Fibroblast of skin of scalp (primary cell): ENCODE data around the gene CNIH2.
"Not testable (repeated sequence)": the region's sequence is repeated elsewhere in the genome, so short reads cannot be mapped to it uniquely, and the experiment has no call there.

Experiments
- DNase-seq: peaks from one replicate; pipeline ENCODE4 v3.0.0-alpha.2; 2013

The CNIH2 gene

DNA sequence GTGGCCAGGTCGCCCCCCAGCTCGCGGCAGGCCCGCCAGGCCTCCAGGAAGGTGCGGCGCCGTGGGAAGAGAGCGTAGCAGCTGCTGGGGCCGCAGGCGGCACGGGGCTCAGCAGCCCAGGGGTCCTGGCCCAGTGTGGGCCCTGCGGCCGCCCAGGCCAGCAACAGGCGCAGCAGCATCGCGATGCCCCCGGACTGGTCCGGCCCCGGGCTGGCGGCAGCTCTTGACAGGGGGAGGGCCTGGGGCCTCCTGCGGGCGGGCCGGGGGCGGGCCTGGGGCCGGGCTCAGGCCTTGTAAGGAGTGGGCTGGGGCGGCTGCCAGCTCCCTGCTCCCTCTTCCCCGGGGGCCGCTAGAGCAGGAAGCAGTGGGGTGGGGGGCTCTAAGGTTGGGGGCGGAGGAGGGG, 38.9 kb downstream of the CNIH2 start, which contains the start of gene CD248:
CD248 (minus strand) TSS at position 196 of the 403 bp plus-strand sequence; CDS start at position 179, 17 bp downstream.
- peak; percentile 96 for DNase-seq

DNA sequence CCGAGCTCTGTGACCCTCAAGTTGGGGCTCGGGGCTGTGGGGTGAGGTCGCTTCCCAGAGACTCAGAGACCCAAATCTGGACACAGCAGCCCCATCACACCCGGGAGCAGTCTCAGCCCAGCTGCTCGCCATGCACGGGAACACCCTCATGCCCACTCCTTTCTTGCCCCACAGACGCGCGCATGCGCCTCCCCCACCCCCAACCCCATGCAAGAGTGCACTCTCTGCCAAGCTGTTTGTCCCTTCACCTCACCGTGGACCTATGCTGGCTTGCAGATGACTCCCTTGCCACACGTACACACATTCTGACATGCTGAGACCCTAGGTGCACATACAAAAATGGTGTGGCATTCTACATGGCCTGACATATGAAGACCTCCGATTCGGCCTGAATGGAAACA, 39.3 kb downstream of the CNIH2 start:
- peak; percentile 89 for DNase-seq

DNA sequence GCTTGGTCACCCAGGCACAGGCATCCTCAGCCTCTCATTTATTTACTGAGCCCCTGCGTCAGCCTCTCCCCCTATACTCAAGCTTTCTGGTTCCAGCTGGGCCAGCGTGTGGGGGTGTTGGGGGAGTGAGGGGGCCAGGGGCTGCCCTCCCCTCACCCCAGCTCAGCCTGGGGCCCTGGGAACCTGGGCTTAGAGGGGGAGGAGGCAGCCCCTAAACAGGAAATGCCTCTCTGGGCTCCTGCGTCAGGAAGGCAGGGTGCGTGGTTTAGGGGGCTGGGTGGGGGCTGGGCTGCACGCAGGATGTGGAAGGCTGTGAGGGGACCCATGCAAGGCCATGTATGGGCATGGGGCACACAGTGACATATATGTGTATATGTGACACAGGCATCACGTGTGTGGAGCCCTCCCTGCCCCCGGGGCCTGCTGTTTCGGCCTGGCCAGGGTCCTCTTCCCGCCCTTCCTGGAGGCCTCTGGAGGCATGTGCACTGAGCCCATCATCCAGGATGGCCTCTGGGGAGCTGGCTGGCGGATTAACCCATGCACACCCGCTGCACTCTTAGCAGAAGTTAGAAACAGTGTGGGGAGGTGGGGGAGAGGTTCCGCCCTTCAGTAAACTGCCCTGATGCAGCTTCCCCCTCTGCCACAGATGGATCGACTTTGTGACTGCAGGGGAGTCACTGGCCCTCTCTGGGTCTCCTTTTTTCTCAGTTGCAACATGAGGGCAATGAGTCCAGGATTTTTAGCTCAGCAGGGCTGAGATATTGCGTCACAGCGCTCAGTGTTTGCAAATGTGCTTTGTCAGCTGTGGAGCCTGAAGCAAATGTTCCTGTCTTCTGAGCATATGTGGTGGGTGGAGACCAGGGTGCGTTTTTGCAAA, 40.0 kb downstream of the CNIH2 start:
- DNase-seq = peak; percentile 88

DNA sequence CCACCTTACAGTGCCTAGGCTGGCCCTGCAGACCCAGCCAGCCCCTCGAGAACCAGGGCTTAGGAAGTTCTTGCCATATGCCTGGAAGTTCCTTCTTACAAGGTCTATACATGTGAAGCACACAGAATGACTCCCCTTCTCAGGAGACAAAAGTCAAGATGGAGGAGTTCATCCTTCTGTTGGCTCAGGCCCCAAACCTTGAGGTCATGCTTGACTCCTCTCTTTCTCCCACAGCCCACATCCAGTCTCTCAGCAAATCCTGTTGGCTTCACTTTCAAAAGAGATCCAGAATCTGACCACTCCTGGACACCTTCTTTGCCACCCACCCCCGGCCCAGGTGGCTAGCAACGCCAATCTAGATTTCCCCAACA, 40.6 kb downstream of the CNIH2 start:
- DNase-seq = no peak

DNA sequence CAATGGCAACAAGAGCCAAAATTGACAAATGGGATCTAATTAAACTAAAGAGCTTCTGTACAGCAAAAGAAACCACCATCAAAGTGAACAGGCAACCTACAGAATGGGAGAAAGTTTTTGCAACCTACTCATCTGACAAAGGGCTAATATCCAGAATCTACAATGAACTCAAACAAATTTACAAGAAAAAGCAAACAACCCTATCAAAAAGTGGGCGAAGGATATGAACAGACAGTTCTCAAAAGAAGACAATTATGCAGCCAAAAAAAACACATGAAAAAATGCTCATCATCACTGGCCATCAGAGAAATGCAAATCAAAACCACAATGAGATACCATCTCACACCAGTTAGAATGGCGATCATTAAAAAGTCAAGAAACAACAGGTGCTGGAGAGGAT, 42.3 kb downstream of the CNIH2 start:
- not testable (repeated sequence) for DNase-seq

DNA sequence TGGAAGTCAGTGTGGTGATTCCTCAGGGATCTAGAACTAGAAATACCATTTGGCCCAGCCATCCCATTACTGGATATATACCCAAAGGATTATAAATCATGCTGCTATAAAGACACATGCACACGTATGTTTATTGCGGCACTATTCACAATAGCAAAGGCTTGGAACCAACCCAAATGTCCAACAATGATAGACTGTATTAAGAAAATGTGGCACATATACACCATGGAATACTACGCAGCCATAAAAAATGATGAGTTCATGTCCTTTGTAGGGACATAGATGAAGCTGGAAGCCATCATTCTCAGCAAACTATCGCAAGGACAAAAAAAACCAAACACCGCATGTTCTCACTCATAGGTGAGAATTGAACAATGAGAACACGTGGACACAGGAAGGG, 42.8 kb downstream of the CNIH2 start:
- DNase-seq = not testable (repeated sequence)

DNA sequence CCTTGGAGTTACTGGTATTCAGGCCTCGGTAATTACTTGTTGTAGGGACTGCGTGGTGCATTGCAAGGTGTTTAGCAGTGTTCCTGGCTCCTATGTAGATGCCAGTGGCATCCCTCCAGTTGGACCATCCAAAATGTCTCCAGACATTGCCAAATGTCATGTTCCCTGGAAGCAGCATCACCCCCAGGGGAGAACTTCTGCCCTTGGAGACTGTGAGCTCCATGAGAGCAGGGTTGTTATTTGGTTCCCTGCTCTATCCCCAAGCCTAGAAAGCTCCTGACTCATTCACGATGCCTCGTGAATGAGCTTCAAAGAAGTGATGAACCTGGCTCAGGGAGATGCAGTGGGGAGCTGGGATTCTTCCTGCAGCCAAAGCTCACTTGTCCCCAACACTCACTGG, 43.6 kb downstream of the CNIH2 start:
- DNase-seq = no peak

DNA sequence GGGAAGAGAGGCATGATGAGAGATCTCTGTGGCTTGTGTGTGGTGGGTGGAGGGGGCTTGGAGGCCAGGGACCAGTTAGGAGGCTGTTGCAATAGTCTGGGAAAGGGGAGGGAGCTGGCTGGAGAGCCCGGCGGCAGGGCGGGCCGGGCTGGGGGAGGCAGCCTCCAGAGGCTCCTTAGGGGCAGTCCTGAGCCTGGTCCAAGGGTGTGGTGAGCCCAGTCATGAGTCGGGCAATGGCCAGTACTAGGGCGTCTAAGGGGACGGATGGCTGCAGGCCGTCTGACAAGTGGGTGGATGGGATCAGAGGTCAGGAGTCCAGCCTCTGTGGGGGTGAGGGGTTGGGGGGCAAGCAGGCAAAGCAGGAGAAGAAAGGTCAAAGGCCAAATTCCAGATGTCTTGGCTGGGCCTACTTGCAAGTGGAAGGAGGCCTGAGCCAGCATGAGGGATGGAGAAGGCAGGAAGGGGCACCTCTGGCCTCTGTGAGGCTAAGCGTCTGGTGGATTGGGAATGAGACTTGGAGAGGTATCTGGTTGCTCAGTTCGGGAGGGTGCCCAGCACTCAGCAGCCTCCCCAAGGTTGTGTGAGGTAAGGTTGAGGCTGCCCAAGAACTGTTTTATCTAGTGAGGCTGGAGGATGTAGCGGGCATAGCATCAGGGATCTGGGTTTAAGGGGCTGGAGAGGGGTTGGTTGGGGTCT, 44.9 kb downstream of the CNIH2 start:
- DNase-seq = no peak

DNA sequence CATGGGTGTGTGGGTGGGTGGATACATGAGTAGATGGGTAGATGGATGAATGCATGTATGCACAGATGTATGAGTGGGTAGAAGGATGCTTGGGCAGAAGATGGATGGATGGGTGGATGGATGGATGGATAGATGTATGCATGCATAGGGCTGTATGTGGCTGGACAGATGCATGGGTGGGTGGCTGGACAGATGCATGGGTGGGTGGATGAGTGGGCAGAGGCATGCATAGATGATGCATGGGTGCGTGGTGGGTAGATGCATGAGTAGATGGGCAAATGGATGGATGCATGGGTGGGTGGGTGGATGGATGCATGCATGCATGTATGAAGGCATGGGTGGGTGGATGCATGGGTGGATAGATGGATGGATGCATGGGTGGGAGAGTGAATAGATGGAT, 45.7 kb downstream of the CNIH2 start:
- no peak for DNase-seq

DNA sequence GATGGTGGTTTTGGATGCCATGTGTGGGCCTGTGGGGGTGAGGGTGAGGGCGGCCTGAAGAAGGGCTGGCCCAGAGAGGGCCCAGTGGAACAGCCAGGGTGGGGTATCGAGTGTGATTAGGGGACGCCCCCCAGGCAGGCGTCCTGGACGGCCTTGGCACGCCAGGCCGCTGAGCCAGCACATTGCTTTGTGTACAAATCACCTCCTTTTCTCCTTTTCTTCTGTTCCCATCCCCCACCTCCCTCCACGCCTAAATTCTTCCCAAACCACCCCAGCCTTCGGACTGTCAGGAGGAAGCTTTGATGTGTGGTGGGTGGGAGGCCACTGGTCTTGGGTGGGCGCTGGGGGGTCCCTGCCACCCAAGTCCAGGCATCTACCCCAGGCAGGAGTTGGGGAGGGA, 46.7 kb downstream of the CNIH2 start:
- DNase-seq = peak; percentile 82

DNA sequence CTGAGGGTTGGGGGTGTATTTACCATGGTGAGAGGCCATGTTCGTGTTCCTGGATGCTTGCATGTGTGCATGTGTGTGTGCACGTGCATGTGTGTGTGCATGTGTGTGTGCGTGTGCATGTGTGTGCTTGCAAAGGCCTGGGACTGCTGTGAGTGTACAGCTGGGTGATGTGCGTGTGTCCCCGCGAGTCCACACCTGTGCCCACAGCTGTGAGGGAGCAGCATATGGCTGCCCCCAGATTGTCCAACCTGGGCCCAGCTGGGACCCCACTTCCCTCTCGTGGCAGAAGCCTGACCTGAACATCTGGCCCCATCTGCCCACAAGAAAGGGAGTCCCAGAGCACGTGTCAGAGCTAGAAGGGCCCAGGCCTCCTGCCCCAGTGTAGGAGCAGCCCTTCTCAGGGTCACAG, 47.3 kb downstream of the CNIH2 start:
- DNase-seq = no peak

DNA sequence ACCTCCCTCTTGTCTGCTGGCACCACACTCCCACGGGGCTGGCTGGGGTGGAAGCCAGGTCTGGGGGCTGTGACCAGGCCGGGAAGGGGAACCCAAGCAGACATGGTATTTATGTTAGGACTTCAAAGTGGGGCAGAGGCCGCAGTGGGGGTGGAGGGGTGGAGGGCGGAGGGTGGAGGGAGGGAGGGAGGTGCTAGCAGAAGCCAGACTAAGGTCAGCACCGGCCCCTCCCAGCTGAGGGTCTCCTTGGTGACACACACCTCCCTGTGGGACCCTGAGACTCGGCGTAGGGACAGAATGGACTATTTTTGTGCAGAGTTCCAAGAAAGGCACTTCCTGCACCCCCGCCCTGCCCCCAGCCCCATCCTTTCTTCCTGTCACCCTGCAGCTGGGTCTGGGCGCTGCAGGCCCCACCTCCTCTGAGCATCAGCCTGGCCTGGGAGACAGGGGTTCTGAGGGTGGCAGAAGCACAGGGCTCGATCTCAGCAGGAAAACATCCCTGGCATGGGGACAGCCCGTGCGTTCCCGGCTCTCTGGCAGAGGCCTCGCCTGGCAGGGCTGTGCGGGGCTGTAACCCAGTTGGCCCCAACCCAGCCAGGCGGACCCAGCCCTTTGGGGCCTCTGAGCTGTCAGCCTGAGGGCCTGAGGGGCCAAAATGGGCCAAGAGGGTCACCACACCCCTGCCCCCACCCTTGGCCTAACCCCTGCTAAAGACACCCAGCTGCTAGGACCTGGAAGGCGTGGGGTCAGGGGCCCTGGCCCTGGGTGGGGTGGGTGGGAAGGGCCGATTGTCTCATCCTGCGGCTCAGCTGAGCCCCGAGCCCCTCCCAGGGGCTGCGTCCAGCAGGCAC, 48.5 kb downstream of the CNIH2 start:
- peak; percentile 91 for DNase-seq

DNA sequence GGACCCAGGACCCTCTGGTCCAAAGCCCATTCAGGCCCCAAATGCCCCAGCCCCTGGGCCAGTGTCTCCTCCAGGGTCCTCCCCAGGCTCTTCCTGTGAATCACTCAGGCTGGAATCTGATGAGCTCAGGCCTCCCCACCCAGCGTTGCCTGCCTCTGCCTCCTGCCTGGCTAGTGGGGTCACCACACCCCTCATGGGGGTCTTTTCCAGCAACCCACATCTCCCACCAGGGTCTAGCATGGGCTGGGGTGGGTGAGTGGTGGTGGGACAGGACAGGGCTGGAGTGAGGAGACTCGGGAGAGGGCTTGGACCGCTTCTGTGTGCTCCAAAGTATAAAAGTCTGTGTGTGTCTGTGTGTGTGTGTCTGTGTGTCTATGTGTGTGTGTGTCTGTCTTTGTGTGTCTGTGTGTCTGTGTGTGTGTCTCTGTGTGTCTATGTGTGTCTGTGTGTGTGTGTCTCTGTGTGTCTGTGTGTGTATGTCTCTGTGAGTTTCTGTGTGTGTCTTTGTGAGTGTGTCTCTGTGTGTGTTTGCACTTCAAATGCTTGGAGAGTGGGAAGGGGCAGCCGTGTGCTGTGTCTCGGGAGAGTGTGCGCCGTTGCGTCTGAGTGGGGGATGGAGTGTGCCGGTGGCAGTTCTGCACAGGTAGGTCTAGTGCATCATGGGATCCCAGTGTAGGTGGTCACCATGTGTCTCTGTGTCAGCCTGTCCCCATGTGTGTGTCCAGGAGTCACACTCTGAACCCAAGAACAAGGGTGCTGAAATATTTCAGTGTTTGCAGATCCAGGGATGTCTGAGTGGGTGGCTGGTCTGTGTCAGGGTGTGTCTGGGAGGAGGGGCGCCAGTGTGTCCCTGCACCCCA, 49.4 kb downstream of the CNIH2 start:
- DNase-seq = peak; percentile 87

DNA sequence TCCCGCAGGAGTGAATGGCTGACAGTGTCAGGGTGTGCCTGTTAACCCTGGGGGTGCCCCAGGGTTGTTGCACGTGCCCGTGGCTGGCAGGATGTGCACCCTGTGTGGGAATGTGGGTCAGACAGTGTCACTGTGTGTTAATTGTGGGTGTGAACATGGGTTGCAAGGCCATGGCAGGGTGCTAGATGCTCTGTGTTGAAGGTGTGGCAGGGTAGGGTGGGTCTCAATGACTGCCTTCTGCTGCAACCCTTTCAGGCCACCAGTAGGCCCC, 50.0 kb downstream of the CNIH2 start:
- no peak for DNase-seq

DNA sequence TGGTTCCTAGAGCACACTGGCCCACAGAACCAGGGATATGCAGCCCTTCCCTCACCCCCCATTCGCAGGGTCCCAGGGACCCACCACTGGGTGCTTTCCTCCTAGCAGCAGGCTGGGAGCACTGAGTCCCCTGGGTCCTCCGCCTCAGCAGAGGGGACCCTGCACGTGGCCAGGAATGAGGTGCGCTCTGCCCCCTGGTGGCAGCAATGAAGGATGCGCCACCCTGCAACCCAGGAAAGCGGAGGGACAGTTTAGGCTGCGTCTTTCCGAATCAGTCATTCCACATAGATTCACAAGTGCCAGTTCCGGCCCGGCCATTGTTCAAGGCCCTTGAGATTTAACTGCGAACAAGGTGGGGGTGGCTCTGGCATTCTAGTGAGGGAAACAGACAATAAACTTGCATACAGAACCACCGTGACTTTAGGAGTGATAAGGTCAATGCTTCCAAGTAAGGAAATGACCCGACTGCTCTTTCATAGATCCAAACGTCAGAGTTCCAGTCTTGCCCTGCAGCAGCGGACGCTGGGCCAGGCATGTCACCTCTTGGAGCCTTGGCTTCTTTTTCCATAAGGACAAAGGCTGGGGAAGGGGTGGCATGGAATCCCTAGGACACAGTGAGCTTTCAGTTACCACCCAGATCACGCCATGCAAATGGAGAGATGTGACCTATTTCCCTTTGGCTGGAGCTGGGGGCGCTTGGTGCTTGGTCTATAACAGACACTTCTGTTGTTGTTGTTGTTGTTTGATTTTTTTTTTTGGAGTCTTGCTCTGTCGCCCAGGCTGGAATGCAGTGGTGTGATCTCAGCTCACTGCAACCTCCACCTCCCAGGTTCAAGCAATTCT, 50.5 kb downstream of the CNIH2 start:
- peak; percentile 84 for DNase-seq

DNA sequence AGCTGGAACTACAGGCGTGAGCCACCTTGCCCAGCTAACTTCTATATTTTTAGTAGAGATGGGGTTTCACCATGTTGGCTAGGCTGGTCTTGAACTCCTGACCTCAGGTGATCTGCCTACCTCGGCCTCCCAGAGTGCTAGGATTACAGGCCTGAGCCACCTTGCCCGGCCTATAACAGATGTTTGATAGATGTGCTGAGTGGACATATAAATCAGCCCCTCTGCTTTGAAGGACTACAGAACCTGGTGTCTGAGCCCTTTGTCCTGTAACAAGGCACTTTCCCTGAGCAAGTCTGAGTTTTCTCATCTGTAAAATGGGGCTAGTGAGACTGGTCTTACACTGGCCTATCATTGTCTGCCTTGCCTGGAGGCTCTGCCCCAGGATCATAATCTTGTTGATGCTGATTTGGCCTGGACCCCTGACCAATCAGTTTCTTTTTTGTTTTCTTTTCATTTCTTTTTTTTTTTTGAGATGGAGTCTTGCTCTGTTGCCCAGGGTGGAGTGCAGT, 51.2 kb downstream of the CNIH2 start:
- DNase-seq = no peak

DNA sequence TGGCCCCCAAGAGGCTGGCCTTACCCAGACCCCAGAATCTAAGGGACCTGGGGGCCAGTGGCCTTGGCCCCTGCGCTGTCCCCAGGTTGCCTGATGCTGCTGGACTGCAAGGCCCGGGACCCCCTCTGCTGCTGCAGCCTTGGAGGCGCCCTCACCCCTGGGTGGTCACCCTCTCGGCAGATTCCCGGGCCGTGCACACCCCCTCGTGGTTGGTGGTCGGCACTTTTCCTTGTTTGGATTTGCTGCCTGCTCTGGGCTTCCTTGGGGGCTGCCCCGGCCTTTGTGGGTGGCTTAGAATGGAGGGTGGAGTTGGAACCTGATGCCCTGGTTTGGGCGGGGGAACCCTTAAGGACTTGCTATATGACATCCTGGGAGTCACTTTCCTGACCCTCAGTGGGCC, 53.0 kb downstream of the CNIH2 start:
- no peak for DNase-seq

DNA sequence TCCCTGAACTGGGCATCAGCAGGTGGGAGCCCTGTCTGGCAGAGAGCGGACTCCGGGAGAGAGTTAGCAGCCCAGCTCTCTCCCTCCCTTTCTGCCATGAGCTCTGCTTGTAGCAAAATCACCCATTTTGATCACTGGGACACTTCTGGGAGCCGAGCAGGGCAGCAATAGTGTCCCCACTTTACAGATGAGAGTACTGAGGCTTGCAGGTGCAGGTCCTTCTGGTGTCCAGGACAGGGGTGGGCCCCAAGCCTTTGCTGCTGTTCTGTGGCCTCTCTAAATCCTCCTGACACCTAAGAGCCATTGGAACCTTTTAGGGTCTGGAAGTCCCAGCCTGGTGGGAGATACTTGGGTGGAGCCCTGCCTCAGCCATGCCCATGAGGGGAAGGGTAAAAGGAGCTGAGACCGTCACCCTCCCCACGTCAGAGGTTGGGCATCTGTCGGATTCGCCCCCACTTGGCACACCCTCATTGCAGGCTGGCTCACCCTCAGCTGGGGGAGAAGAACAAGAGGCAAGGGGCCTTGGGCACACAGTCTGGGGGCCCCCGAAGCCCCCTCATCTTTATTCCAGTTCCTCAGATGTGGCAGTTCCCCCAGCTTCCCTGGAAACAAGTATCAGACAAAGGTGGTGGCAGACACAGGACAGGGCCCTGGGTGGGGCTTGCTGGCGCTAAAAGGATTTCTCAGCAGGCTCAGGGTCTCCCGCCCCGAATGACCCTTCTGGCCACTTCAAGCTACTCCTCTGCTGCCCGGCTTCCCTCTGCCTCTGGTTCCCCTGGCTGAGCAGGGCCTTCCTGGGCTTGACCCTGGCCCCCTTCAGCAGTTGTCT, 53.8 kb downstream of the CNIH2 start:
- DNase-seq = no peak

DNA sequence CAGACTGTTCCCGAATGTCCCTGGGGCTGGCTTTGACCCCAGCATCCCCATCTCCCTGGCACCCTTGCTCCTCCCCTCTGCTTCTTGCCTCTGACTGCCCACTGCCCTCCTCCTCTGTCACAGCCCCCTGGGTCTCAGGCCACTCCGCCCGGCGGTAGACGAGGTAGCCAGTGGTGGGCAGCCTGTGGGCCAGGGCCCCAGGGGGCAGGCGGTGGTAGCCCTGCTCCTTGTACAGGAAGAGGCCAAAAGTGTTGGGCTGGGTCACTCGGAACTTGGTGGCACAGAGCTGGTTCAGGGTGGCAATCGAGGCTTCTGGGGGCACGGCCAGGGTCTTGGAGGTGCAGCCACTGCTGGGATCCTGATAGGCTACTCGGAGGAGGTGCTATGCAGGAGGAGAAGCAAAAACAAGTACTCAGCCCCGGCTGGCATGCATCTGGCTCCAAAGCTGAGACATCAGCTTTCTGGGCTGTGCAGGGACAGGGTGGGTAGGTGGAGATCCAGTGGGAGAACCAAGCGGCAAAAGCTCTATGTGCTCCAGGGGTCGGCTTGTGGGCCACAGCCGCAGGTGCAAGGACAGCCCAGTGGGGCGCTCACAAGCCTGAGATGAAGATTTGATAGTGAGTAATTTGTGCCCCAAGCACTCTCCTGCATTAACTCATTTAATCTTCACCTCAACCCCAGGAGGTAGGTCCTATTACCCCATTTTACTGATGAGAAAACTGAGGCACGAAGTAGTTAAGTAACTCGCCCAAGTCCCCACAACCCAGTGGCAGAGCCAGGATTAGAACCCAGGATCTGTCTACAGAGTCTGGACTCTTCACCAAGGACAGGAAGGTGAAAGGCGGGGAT, 54.6 kb downstream of the CNIH2 start:
- no peak for DNase-seq
